ENCODE measurements around the gene ENOSF1. TPM values are rescaled to one million over a fixed set of nuclear protein-coding genes. Genes with fewer than 3 reads are reported as not detected.

Gene ENOSF1
- total RNA-seq, 6 experiments from 2014 or later, result 36.7 to 71.9 (median 58.5) TPM

GRCh38 chr18:703213-703967, 9.0 kb downstream of the ENOSF1 start:
- peak in 3 of 4 donors; percentile 48 to 89 (median 61) for ATAC-seq
- no peaks in the 10 kb centered on the region for H3K9me3 ChIP-seq
- no peak for TF ChIP-seq CTCF (IDR thresholded peaks at IDR 0.05)
- TF ChIP-seq POLR2A (IDR thresholded peaks at IDR 0.05), result no peak
- peak in 1 of 3 donors; percentile 20 for DNase-seq
- H3K36me3 ChIP-seq, result peaks cover 0 to 15% (median 7%) of the 10 kb centered on the region in 4 donors
- no peak overlapping the region for H3K4me3 ChIP-seq
- no peak overlapping the region for H3K27ac ChIP-seq
- intact Hi-C loops (cut with DNase I), result no loop called here
- H3K4me1 ChIP-seq, result peaks cover 0 to 3% (median 0%) of the 10 kb centered on the region in 4 donors
- no peaks in the 10 kb centered on the region for H3K27me3 ChIP-seq
- WGBS (ENCODE audit: insufficient coverage, low coverage, low lambda C conversion rate, missing lambda C conversion rate), result 61% methylated on average over 7 of the region's 8 CpGs

GRCh38 chr18:697800-698199, 14.6 kb downstream of the ENOSF1 start:
- no peak overlapping the region for H3K27ac ChIP-seq
- peaks cover 0 to 29% (median 7%) of the 10 kb centered on the region in 4 donors for H3K36me3 ChIP-seq
- WGBS (ENCODE audit: insufficient coverage, low coverage, low lambda C conversion rate, missing lambda C conversion rate), result 92% methylated on average over 7 of the region's 10 CpGs
- no peaks in the 10 kb centered on the region for H3K9me3 ChIP-seq
- H3K27me3 ChIP-seq, result no peaks in the 10 kb centered on the region
- H3K4me1 ChIP-seq, result peaks cover 0 to 3% (median 0%) of the 10 kb centered on the region in 4 donors
- H3K4me3 ChIP-seq, result no peak overlapping the region
- ATAC-seq (no peak), DNase-seq (no peak)
- TF ChIP-seq CTCF (IDR thresholded peaks at IDR 0.05) (no peak), POLR2A (IDR thresholded peaks at IDR 0.05) (no peak)
- intact Hi-C loops (cut with DNase I), result no loop called here

GRCh38 chr18:697012-697411, 15.4 kb downstream of the ENOSF1 start:
- intact Hi-C loops (cut with DNase I), result no loop called here
- WGBS (ENCODE audit: insufficient coverage, low coverage, low lambda C conversion rate, missing lambda C conversion rate), result 100% methylated on average over 4 of the region's 4 CpGs
- no peaks in the 10 kb centered on the region for H3K4me1 ChIP-seq
- no peak overlapping the region for H3K4me3 ChIP-seq
- TF ChIP-seq CTCF (IDR thresholded peaks at IDR 0.05), result no peak
- no peak for TF ChIP-seq POLR2A (IDR thresholded peaks at IDR 0.05)
- ATAC-seq, result no peak
- H3K9me3 ChIP-seq, result no peaks in the 10 kb centered on the region
- no peak overlapping the region for H3K27ac ChIP-seq
- no peak for DNase-seq
- peaks cover 0 to 33% (median 7%) of the 10 kb centered on the region in 4 donors for H3K36me3 ChIP-seq
- H3K27me3 ChIP-seq, result no peaks in the 10 kb centered on the region

DNA sequence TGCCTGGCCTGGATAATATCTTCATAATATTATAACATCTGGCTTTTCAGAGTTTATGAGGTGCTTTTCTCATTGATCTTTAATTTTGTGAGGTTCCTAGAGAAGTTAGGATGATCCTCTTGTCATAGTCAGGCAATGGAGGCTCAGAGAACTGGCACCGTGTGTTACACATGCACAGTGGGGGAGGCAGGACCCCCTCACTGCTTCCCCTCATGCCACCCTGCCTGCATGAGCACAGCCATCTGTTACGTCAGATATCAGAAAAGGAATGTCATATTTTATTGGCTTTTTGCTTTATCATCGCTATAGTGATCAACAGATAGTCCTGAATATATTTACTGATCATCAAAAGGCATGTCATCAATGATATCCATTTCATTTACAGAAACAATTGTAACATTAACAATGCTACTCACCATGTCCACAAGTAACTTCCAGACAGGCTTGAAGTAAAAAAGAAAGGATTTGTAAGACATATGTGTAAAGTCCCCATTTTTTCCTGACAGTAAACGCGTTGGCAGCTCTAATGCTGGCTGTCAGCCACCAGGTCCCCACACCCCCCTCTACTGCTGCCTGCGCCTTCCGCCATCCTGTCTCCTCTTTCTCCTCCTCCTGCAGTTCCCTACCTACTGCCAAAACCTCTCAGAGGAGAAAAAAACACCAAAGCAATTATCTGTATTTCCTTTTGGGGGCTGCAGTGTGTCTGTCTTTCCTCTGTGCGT, 18.8 kb downstream of the ENOSF1 start:
- Histone ChIP-seq H3K9me3 (no peaks in the 10 kb centered on the region), H3K27me3 (no peaks in the 10 kb centered on the region), H3K4me3 (no peak overlapping the region), H3K27ac (no peak overlapping the region), H3K4me1 (no peaks in the 10 kb centered on the region), H3K36me3 (peaks cover 0 to 49% (median 7%) of the 10 kb centered on the region in 4 donors)
- WGBS (ENCODE audit: insufficient coverage, low coverage, low lambda C conversion rate, missing lambda C conversion rate), result 79% methylated on average over 4 of the region's 8 CpGs
- intact Hi-C loops (cut with DNase I), result no loop called here
- DNase-seq (no peak), ATAC-seq (peak in 1 of 4 donors; percentile 17)
- TF ChIP-seq CTCF (IDR thresholded peaks at IDR 0.05) (no peak), POLR2A (IDR thresholded peaks at IDR 0.05) (no peak)

Measured in right lobe of liver (tissue), 6 donors.